SH-SY5Y (cell line): ENCODE results near the gene NDUFS2.

ENCODE experiments used
- GATA2 ChIP-seq: IDR thresholded peaks from 2 replicates; pipeline ENCODE4 v1.6.1; 2011; ENCODE audit warnings: mild to moderate bottlenecking, low read depth, low read length
- GATA3 ChIP-seq: IDR thresholded peaks from 2 replicates; pipeline ENCODE4 v1.6.1; 2011; ENCODE audit warnings: low read depth, mild to moderate bottlenecking, low read length, moderate library complexity

NDUFS2 gene

DNA sequence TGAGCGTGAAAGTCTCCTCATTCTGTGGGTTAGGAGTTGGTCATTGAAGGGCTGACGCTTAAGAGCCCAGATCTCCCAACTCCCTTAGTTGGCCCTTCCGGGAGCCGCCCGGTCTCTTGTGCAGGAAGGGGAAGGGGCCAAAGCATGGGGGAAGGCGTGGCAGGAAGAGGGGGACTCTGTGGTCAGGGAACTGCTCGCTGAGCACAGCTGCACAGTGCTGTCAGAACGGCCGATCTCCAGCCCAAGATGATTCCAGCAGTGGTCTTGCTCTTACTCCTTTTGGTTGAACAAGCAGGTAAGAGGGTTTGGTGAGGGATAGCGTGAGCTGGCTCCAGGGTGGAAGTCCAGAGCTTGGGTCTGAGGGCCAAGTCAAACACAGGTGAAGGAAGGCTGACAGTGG, 12.9 kb downstream of the NDUFS2 start, which contains the start of gene FCER1G:
TSS of gene FCER1G (plus strand) at position 220 of the 400 bp plus-strand sequence. CDS start at position 247, 27 bp downstream.
- TF ChIP-seq GATA3 (no peak), GATA2 (no peak)

DNA sequence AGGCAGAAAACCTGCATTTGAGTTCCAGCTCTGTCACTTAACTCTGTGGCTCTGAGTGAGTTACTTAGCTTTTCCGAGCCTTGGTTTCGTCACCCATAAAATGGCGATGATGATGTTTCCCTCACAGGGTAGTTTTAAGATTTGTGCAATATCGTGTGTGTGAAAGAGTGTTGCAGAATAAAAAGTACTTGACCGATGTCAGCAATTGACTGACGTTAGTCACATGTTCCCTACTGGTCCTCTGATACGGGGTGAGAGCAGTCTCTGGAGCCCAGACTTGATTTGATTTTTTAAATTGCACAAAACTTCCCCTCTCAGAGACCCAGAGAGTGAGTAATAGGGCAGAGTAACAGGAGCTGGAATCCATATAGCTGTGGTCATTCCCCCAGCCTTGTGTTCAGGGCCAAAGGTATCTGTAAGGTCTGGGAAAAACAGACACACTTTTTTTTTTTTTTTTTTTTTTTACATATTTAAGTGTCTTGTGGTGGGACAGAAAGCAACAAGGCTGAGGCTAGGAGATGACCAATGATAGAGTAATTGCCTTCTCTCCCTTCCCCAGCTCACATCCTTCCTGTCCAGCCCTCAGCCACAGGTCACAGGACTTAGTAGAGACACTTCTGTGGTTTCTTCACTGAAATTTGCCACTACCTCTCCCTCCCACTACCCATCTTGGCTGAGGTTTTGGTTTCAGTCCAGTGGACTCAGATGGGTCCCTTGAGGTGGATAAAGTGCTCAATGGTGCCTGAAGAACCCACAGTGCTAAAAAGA, 15.0 kb downstream of the NDUFS2 start:
- TF ChIP-seq GATA3 (no peak), GATA2 (no peak)

DNA sequence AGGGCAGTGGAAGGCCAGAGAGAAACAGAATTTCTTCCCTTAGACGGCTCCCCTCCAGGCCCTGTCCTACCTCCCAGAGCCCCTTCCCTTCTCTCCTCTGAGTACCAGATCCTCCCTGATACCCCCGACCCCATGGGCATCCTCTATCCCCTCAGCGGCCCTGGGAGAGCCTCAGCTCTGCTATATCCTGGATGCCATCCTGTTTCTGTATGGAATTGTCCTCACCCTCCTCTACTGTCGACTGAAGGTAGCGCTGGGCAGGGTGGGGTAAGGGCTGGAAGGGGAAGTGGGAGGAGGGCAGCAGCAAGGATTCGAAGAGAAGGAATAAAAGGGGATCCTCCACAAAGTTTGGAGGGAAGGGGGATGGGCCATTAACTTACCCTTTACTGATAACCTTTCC, 15.7 kb downstream of the NDUFS2 start:
- TF ChIP-seq GATA3 (no peak), GATA2 (no peak)

DNA sequence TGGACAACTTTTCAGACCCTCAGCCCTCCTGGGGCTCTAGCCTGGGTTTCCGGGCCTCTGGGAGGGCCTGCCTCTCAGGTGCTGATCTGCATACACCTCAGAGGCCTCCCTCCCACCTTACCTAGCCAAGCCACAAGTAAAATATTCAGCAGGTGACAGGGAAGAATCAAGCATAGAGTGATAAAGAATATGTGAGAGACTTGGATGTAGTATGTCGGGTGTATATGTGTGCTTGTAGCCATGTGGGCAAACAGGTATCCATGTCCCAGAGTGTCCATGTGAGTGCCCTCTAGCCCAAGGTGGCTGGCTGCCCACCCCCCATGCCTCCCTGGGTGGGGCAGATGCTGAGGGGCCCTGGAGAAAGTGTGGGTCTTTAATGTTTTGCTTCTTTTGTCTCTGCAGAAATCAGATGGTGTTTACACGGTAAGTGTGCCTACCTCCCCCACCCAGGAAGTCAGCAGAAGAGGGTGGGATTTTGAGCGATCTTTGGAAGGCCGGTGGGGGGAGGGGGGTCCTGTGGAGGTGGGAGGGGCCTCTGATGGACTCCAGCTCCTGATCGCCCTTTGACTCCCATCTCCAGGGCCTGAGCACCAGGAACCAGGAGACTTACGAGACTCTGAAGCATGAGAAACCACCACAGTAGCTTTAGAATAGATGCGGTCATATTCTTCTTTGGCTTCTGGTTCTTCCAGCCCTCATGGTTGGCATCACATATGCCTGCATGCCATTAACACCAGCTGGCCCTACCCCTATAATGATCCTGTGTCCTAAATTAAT, 16.3 kb downstream of the NDUFS2 start:
- no peak for TF ChIP-seq GATA2
- no peak for TF ChIP-seq GATA3

DNA sequence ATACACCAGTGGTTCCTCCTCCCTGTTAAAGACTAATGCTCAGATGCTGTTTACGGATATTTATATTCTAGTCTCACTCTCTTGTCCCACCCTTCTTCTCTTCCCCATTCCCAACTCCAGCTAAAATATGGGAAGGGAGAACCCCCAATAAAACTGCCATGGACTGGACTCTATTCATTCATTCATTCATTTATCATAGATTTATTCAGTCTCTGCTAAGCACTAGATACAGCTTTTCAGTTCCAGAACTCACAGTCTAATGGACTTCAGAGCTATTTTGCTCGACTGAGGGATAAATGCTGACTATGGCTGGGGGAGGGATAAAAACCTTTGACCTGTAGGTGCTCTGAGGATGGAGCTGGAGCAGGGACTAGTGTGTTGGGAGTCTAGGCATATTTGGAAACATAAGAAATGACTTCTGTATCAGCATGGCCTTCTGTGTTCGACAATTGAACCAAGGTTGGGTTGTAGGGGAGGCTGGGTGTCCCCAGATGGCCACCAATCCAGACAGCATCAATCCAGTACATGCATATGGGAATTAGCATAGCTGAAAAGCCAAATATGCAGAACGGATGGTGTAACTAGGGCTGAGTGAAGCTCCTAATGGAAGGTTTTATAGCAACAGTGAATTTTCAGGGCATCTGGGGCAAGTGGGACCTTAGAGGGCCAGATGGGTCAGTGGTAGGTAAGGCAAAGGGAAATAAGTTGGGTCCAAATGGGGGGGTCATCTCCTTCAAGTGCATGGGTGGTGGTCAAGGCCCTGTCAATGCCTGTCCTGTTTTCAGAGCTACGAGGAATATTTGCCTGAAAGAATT, 17.1 kb downstream of the NDUFS2 start:
- TF ChIP-seq GATA3 (no peak), GATA2 (no peak)

DNA sequence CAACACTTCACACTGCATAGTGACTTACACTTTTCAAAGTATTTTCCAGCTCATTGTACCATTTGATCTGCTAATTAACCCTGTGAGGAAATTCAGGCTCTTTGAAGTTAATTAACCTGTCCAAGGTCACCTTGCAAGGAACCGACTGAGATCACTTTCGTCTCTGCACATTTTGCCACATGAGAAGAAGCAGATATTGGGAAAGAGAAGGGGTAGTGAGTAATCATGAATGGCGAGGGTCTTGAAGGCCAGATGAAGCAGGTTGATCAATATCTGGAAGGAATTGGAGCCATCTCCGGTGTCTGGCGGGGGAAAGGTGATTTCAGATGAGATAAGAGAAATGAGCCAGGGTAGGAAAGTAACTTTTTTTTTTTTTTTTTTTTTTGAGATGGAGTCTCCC, 17.8 kb downstream of the NDUFS2 start:
- TF ChIP-seq GATA2, result no peak
- TF ChIP-seq GATA3, result no peak

DNA sequence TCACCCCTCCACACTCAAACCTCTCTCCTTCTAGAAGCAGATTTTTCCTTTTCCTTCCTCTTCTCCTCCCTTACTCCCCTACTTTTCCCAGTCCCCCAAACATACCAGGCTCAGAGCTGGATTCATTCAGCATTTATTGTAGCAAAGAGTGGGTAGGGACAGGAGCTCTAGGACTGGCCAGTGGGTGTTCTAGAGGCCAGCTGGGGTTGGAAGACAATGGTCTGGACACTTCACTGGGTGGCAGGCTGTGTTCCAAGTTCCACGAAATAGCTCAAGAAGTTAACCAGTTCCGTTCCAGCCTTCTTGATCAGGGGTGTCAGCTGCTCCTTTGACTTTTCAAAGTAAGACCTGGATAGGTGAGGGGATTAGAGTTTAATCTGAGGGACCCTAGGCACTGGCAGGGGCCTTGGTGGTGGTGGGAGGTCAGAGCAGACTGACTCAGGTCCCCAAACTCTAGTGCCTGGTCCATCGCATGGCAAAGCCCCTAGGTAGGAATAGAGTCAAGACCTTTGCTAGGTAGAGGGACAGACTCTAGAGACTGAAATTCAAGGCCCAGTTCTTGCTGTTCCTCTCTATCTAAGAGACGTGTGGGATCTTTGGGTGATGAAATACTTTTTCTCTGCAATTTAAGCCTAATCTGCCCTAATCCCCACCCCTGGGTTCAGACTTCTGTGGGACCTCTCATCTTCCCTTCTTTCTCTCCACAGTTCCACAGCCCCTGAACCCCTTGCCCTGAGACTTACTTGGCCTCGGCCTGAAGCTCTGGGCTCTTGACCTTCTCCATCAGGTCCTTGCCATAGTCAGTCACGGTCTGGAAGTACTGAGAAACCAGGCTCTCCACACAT, 20.2 kb downstream of the NDUFS2 start:
- TF ChIP-seq GATA3 (no peak), GATA2 (no peak)

DNA sequence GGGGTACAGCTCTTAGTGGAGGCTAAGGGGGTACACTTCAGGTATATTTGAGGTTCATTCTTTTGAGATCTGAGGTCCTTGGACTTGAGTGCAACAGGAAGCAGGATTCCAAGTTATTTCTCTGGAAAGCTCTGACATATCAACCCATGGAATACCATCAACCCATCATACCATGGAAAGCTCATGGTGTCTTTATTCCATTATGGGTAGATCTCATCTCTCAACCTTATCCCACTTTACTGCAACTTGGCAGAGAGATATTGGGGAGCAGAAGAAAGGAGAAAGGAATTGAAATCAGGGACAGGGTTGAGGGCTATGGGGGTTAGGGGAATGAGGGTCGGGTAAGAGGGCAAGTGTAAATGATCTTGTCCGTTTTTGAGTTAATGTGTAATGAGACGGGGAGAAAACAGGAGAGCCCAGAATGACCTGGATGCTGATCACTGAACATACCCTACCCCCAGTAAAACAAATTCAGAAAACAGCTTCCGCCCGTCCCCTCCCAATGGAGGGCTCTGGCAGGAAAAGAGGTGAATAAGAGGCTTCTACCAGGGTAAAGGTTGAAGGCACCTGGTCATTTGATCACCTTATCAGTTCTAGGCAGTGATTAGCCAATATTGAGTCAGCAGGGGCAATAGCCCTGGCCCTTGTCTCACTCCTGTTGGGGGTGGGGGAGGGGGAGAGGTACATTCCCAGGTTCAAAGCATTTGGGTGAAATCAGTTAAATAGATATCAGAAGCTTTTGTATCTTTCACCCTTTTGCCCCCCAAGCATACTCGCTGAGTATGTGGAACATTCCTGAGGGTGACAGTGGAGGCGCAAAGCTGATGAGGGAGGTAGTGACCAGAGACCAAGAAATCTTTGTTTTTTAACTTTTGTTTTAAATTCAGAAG, 21.9 kb downstream of the NDUFS2 start:
- TF ChIP-seq GATA2 (no peak), GATA3 (no peak)

DNA sequence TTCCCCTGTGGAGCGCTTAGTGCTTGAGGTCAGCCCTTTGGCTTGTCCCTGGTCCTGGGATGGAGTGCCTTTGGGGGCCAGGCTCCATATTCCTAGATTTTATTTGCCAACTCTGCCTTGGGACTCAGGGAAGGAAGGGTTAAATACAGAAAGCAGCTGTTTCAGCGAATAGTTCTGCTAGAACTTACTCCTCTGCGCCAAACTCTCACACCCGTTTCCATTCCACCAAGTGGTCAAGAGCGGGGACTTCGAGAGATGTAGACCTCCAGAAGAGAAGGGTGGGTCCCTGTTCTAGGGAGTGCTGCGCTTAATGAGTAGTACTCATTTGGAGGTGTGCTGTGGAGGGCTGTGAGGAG, 23.0 kb downstream of the NDUFS2 start:
- TF ChIP-seq GATA2, result no peak
- TF ChIP-seq GATA3, result no peak

DNA sequence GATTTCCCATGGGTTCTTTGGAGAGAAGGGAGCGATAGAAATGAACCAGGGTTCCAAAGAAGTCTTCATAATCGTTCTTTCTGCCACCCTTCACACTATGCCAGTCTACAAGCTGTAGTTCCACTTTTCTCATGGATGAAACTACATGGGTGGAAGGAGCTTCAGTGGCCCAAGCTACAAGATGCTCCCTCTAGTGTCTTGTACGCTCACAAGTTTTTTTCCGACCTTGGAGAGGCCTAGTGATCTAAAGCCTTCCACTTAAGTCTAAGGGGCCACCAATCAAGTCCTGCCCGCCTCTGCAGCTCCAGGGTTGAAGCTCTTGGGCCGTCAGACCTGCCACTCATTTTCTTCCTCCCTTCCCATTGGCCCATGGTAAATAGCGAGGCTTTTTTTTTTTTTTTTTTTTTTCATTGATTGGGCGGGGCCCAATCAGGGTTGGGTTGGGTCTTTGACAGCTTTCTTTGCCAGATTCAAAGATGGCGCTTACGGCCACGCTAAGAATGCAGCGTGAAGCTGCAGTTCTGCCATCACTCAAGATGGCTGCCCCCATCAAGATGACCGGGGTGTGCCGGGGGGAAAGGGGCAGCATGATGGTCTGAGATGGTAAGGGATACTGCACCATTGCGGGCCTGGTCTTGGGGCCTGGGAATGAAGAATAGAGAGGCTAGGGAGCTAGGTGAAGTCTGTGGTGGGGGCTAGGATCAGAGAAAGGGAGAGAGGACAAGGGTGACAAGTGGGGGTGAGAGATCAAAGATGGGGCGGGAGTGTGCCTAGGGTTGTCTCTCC, 23.6 kb downstream of the NDUFS2 start, which contains the start of gene TOMM40L:
TSS of gene TOMM40L (plus strand) at position 527 of the 786 bp plus-strand sequence. CDS start 430 bp downstream, outside the sequence.
- no peak for TF ChIP-seq GATA3
- TF ChIP-seq GATA2, result no peak; the same call in 1 of the 2 replicates

DNA sequence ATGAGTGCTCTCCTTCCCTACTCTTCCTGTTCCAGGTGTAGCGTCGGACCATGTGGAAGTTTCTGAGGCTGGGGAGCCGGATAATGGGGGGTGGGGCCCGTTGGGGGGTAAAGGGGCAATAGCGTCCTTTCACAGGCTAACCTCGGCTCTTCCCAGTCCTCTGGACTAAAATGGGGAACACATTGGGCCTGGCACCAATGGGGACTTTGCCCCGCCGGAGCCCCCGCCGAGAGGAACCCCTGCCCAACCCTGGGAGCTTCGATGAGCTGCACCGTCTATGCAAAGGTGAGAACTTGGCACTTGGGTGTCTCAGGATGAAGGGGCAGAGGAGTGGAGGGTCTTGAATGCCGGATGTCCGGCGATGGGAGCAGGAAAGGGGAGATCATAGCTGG, 24.1 kb downstream of the NDUFS2 start:
- TF ChIP-seq GATA2, result no peak
- TF ChIP-seq GATA3, result no peak

DNA sequence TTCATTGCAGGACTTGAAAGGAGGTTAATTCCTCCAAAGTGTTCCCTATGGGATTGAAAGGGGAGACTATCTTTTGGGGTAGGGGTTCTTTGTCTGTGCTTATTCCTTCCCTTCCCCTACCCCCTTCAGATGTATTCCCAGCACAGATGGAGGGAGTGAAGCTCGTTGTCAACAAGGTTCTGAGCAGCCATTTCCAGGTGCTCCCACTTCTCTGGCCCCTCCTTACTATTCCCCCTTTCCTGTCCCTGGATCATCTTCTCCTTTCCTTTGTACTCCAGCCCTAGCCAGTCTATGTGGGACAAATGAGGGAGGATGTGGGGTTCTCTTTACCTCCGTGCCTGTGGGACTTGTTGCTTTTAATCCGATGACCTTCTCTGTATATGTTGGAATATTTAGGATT, 24.6 kb downstream of the NDUFS2 start:
- no peak for TF ChIP-seq GATA2
- TF ChIP-seq GATA3, result no peak
